OCI-LY1 (cell line): ENCODE results near the gene TRAPPC3L.

ENCODE experiments used
- H2AFZ ChIP-seq: fragments of 200-600 bp; sonication (generic), shearing (Covaris generic); 2 replicates; pipeline ENCODE4 v1.6.0; 2014; ENCODE audit warnings: antibody characterized with exemption, mild to moderate bottlenecking, low read length
- H3F3A ChIP-seq: fragments of 200-600 bp; sonication (generic), shearing (Covaris generic); 2 replicates; pipeline ENCODE4 v1.6.0; 2014; ENCODE audit warnings: mild to moderate bottlenecking, antibody characterized with exemption, low read length, moderate library complexity; ENCODE audit not compliant: insufficient read depth
- H3K27ac ChIP-seq: fragments of 200-600 bp; sonication (generic); 2 replicates; pipeline ENCODE4 v1.5.1; 2014; ENCODE audit warnings: low read length, mixed run types, mild to moderate bottlenecking, low read depth; ENCODE audit not compliant: poor library complexity, severe bottlenecking
- H3K27me3 ChIP-seq: fragments of 200-600 bp; sonication (generic); 2 replicates; pipeline ENCODE4 v1.6.0; 2014; ENCODE audit warnings: antibody characterized with exemption, mild to moderate bottlenecking, low read length, moderate library complexity; ENCODE audit not compliant: insufficient read depth
- H3K36me3 ChIP-seq: fragments of 200-600 bp; sonication (generic); 2 replicates; pipeline ENCODE4 v1.6.1; 2014; ENCODE audit warnings: mild to moderate bottlenecking, antibody characterized with exemption, low read length, moderate library complexity, mixed read lengths; ENCODE audit not compliant: insufficient read depth
- H3K4me1 ChIP-seq: fragments of 200-600 bp; sonication (generic); 2 replicates; pipeline ENCODE4 v1.5.1; 2014; ENCODE audit warnings: mild to moderate bottlenecking, low read length, moderate library complexity; ENCODE audit not compliant: insufficient read depth, severe bottlenecking
- H3K4me2 ChIP-seq: fragments of 200-600 bp; sonication (generic), shearing (Covaris generic); 2 replicates; pipeline ENCODE4 v1.6.1; 2014; ENCODE audit warnings: low read length
- H3K4me3 ChIP-seq: fragments of 200-600 bp; sonication (generic); 2 replicates; pipeline ENCODE4 v1.5.1; 2014; ENCODE audit warnings: low read length, low read depth, mild to moderate bottlenecking, mixed read lengths; ENCODE audit not compliant: poor library complexity, severe bottlenecking
- H3K79me2 ChIP-seq: fragments of 200-600 bp; shearing (Covaris generic); 2 replicates; pipeline ENCODE4 v1.6.1; 2016; ENCODE audit warnings: mixed run types, low read length, mixed read lengths; ENCODE audit not compliant: insufficient read depth
- H3K9ac ChIP-seq: fragments of 200-600 bp; sonication (generic), shearing (Covaris generic); 2 replicates; pipeline ENCODE4 v1.6.1; 2014; ENCODE audit warnings: mild to moderate bottlenecking, low read length, mixed read lengths
- H3K9me2 ChIP-seq: fragments of 200-600 bp; sonication (generic), shearing (Covaris generic); 2 replicates; pipeline ENCODE4 v1.6.1; 2014; ENCODE audit warnings: low read depth, mild to moderate bottlenecking, low read length, mixed read lengths
- H3K9me3 ChIP-seq: fragments of 200-600 bp; shearing (Covaris generic); 2 replicates; pipeline ENCODE4 v1.6.1; 2014; ENCODE audit warnings: low read length, mixed read lengths
- H4K20me1 ChIP-seq: fragments of 200-600 bp; sonication (generic), shearing (Covaris generic); 2 replicates; pipeline ENCODE4 v1.6.0; 2016; ENCODE audit warnings: mild to moderate bottlenecking, low read length; ENCODE audit not compliant: insufficient read depth
- EZH2 ChIP-seq: fragments of 200-600 bp; sonication (generic), shearing (Covaris generic); IDR thresholded peaks from 2 replicates; pipeline ENCODE4 v1.8.0; 2017; ENCODE audit warnings: borderline replicate concordance, mixed run types, mild to moderate bottlenecking, antibody characterized with exemption, low read length, moderate library complexity, mixed read lengths
- TF ChIP-seq, protein P1 (sequence below): fragments of 200-600 bp; sonication (generic), shearing (Covaris generic); IDR thresholded peaks from 2 replicates; pipeline ENCODE4 v1.5.1; 2017; ENCODE audit warnings: mild to moderate bottlenecking, antibody characterized with exemption, low read length, moderate library complexity, mixed read lengths

The TRAPPC3L gene

GRCh38 chr6:116586276-116586675, 40.8 kb upstream of the TRAPPC3L start:
- Histone ChIP-seq H3K27me3 (no peaks in the 10 kb centered on the region), H3K4me3 (no peak overlapping the region), H3K9me3 (no peaks in the 10 kb centered on the region), H4K20me1 (no peaks in the 10 kb centered on the region), H3F3A (no peaks in the 10 kb centered on the region; the same call in 1 of the 2 replicates), H3K4me2 (no peak overlapping the region), H3K79me2 (no peaks in the 10 kb centered on the region), H3K9me2 (no peaks in the 10 kb centered on the region), H3K36me3 (peaks cover 75% of the 10 kb centered on the region), H3K27ac (no peak overlapping the region), H3K4me1 (no peaks in the 10 kb centered on the region), H2AFZ (no peak overlapping the region), H3K9ac (no peak overlapping the region)
- no peak for TF ChIP-seq EZH2
- TF ChIP-seq, protein P1, sequence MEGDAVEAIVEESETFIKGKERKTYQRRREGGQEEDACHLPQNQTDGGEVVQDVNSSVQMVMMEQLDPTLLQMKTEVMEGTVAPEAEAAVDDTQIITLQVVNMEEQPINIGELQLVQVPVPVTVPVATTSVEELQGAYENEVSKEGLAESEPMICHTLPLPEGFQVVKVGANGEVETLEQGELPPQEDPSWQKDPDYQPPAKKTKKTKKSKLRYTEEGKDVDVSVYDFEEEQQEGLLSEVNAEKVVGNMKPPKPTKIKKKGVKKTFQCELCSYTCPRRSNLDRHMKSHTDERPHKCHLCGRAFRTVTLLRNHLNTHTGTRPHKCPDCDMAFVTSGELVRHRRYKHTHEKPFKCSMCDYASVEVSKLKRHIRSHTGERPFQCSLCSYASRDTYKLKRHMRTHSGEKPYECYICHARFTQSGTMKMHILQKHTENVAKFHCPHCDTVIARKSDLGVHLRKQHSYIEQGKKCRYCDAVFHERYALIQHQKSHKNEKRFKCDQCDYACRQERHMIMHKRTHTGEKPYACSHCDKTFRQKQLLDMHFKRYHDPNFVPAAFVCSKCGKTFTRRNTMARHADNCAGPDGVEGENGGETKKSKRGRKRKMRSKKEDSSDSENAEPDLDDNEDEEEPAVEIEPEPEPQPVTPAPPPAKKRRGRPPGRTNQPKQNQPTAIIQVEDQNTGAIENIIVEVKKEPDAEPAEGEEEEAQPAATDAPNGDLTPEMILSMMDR, result no peak

DNA sequence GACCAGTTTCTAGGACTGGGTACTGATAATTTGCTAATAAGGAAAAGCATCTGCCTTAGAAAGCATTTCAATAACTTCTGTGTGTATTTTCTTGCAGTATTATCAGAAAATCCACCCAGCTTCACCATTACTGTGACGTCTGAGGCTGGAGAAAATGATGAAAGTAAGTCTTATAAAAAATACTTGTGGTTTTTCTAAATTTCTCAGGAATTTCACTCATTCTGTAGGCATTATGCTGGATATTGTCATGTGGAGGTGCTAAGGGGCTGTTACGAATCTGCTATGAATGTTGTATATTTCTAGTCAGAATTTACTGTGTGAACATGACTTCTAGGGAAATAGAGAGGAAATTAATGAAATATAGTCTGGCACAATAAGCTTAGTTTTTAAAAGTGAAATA, 34.7 kb upstream of the TRAPPC3L start:
- Histone ChIP-seq H3K27ac (no peak overlapping the region), H2AFZ (no peak overlapping the region), H3K4me3 (no peak overlapping the region), H3K27me3 (no peaks in the 10 kb centered on the region), H3F3A (no peaks in the 10 kb centered on the region; the same call in 1 of the 2 replicates), H3K9ac (no peak overlapping the region), H3K9me2 (no peaks in the 10 kb centered on the region), H4K20me1 (0 out of 2 replicates have a peak, but pooled peaks cover 2% of the 10 kb centered on the region), H3K36me3 (peaks cover 61% of the 10 kb centered on the region), H3K4me1 (no peaks in the 10 kb centered on the region), H3K9me3 (no peaks in the 10 kb centered on the region), H3K4me2 (no peak overlapping the region), H3K79me2 (peaks cover 9% of the 10 kb centered on the region)
- TF ChIP-seq, protein P1, result no peak
- no peak for TF ChIP-seq EZH2

DNA sequence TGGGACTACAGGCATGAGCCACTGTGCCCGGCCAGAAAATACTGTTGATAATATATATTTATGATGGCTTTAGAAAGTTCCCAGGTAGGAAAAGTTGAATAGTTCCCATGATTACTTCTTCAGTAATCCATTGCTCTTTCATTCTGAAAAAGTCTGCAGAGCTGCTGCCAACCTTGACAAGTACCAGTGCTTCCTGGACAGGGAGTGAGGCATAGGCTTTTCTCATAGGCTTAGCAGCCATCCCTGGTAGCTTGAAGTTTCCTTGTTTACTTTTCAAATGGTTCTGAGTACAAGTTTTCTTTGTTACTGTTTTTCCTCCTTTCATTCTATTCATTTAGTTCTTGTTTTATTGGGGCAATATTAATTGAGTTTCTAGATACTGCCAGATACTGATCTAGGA, 33.7 kb upstream of the TRAPPC3L start:
- Histone ChIP-seq H3K36me3 (peaks cover 58% of the 10 kb centered on the region), H3K9ac (no peak overlapping the region), H3K9me3 (no peaks in the 10 kb centered on the region), H3K79me2 (peaks cover 9% of the 10 kb centered on the region), H3K4me3 (no peak overlapping the region), H3K27me3 (no peaks in the 10 kb centered on the region), H3K4me1 (no peaks in the 10 kb centered on the region), H3K9me2 (no peaks in the 10 kb centered on the region), H4K20me1 (0 out of 2 replicates have a peak, but pooled peaks cover 2% of the 10 kb centered on the region), H3F3A (no peaks in the 10 kb centered on the region; the same call in 1 of the 2 replicates), H3K4me2 (no peak overlapping the region), H3K27ac (no peak overlapping the region), H2AFZ (no peak overlapping the region)
- TF ChIP-seq, protein P1, result no peak
- no peak for TF ChIP-seq EZH2
